Thyroid gland (tissue), 4 donors: ENCODE data around the gene WDR86. TPM values are rescaled to one million over a fixed set of nuclear protein-coding genes. Genes with fewer than 3 reads are reported as not detected.
A peak's percentile ranks its signal among the peaks of the same experiment; 100 is the strongest.

ENCODE experiments used
- DNase-seq, 2 donors: peaks; one replicate each; pipeline ENCODE4 v3.0.0-alpha.2; 2019
- H3K27ac ChIP-seq, 3 donors: fragments of 200-600 bp; sonication (generic); 1 replicate in 2 of 3; 2 replicates in 1 of 3; pipeline ENCODE4 v1.5.1; 2016 to 2019; ENCODE audit warnings: mild to moderate bottlenecking in 1 of 3, moderate library complexity in 1 of 3
- H3K27me3 ChIP-seq: fragments of 200-600 bp; sonication (generic); one replicate; pipeline ENCODE4 v1.5.1; 2019
- H3K36me3 ChIP-seq, 2 donors: fragments of 200-600 bp; sonication (generic); one replicate each; pipeline ENCODE4 v1.5.1; 2016 to 2019
- H3K4me1 ChIP-seq, 2 donors: fragments of 200-600 bp; sonication (generic); one replicate each; pipeline ENCODE4 v1.5.1; 2017 to 2019
- H3K4me3 ChIP-seq, 3 donors: fragments of 200-600 bp; sonication (generic); replicated peaks in 1 of 3; 1 replicate in 2 of 3; 2 replicates in 1 of 3; pipeline ENCODE4 v1.5.1; 2016; ENCODE audit warnings: mild to moderate bottlenecking in 1 of 3
- H3K9me3 ChIP-seq: fragments of 200-600 bp; sonication (generic); one replicate; pipeline ENCODE4 v1.5.1; 2017
- POLR2A ChIP-seq, 2 donors: fragments of 450-650 bp; IDR thresholded peaks; one replicate each; pipeline ENCODE4 v1.6.1; 2017; ENCODE audit warnings: antibody characterized with exemption in 2 of 2, mild to moderate bottlenecking in 2 of 2, moderate library complexity in 1 of 2
- WGBS, 2 donors: methylation state at CpG; one replicate each; pipeline ENCODE4 v1.1.5; 2017; 5-methylcytosine and 5-hydroxymethylcytosine counted together
- intact Hi-C: fragments of 100-400 bp; cut with DNase I; formaldehyde crosslinking; loops from one replicate; pipeline ENCODE4 v1.15.1; 2023
- total RNA-seq, 4 donors: library from RNA; depleted of rRNA; stranded (reverse); fragments of >200 nt; gene quantifications; one replicate each; pipeline ENCODE4 v1.2.3, GENCODE V29; 2016
- TF ChIP-seq, protein P1 (sequence below), 6 experiments: fragments of 200-600 bp in 3 of 6; fragments of 450-650 bp in 3 of 6; sonication (generic) in 3 of 6; IDR thresholded peaks; one replicate each; pipeline ENCODE4 v1.5.1; 2016 to 2019; ENCODE audit warnings: antibody characterized with exemption in 6 of 6, mild to moderate bottlenecking in 2 of 6, inconsistent platforms in 1 of 6, moderate library complexity in 1 of 6

Gene WDR86
- total RNA-seq, 4 donors from 2014 or later, result 99.5 to 203 (median 142) TPM

DNA sequence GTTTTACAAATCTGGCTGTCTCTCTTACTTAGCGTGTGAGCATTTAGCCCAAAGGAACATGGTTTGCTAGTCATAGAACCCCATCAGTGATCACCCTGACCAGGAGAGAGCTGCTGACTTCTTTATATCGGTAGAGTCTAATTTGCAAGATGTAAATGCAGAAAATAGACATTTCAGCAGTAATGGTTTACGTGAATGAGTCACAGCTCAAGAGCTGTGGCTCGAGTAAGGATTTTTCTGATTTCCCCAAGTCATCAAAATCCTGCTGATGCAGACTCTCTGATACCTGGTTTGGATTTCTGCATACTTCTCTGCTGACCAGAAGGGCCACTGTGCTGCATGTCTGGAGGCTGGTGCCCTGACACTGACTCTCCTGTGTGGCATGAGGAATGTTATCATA is 42.6 kb downstream of the WDR86 start:
- 87 to 90% methylated on average over 4 of the region's 4 CpGs for WGBS, 2 donors
- intact Hi-C loops, result no loop called here
- Histone ChIP-seq H3K27me3 (no peaks in the 10 kb centered on the region), H3K4me1 (peaks cover 3 to 5% of the 10 kb centered on the region in 2 donors), H3K36me3 (peaks cover 9 to 15% of the 10 kb centered on the region in 2 donors), H3K27ac (no peak overlapping the region), H3K9me3 (no peaks in the 10 kb centered on the region), H3K4me3 (no peak overlapping the region)
- no peak for TF ChIP-seq POLR2A (IDR thresholded peaks at IDR 0.05)
- TF ChIP-seq, protein P1, sequence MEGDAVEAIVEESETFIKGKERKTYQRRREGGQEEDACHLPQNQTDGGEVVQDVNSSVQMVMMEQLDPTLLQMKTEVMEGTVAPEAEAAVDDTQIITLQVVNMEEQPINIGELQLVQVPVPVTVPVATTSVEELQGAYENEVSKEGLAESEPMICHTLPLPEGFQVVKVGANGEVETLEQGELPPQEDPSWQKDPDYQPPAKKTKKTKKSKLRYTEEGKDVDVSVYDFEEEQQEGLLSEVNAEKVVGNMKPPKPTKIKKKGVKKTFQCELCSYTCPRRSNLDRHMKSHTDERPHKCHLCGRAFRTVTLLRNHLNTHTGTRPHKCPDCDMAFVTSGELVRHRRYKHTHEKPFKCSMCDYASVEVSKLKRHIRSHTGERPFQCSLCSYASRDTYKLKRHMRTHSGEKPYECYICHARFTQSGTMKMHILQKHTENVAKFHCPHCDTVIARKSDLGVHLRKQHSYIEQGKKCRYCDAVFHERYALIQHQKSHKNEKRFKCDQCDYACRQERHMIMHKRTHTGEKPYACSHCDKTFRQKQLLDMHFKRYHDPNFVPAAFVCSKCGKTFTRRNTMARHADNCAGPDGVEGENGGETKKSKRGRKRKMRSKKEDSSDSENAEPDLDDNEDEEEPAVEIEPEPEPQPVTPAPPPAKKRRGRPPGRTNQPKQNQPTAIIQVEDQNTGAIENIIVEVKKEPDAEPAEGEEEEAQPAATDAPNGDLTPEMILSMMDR (IDR thresholded peaks at IDR 0.05), result no peak
- DNase-seq, result no peak

DNA sequence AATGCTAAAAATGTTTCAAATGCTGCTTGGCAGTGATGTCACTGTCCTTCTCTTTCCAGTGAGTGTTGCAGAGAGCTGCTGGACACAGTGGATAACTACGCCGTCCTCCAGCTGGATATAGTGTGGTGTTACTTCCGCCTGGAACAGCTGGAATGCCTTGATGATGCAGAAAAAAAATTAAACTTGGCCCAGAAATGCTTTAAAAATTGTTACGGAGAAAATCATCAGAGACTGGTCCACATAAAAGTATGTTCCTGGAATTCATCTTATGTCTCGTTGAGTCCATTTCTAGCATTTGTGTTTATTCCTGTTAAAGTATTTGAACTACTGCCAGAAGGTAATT is 43.0 kb downstream of the WDR86 start:
- TF ChIP-seq POLR2A (IDR thresholded peaks at IDR 0.05), result no peak
- TF ChIP-seq, protein P1 (IDR thresholded peaks at IDR 0.05), result no peak
- H3K36me3 ChIP-seq, result peaks cover 11 to 18% of the 10 kb centered on the region in 2 donors
- no peak for DNase-seq
- 60 to 80% methylated on average over 5 of the region's 5 CpGs for WGBS, 2 donors
- H3K27me3 ChIP-seq, result no peaks in the 10 kb centered on the region
- intact Hi-C loops, result no loop called here
- H3K27ac ChIP-seq, result no peak overlapping the region
- H3K9me3 ChIP-seq, result no peaks in the 10 kb centered on the region
- peaks cover 3 to 5% of the 10 kb centered on the region in 2 donors for H3K4me1 ChIP-seq
- no peak overlapping the region for H3K4me3 ChIP-seq

DNA sequence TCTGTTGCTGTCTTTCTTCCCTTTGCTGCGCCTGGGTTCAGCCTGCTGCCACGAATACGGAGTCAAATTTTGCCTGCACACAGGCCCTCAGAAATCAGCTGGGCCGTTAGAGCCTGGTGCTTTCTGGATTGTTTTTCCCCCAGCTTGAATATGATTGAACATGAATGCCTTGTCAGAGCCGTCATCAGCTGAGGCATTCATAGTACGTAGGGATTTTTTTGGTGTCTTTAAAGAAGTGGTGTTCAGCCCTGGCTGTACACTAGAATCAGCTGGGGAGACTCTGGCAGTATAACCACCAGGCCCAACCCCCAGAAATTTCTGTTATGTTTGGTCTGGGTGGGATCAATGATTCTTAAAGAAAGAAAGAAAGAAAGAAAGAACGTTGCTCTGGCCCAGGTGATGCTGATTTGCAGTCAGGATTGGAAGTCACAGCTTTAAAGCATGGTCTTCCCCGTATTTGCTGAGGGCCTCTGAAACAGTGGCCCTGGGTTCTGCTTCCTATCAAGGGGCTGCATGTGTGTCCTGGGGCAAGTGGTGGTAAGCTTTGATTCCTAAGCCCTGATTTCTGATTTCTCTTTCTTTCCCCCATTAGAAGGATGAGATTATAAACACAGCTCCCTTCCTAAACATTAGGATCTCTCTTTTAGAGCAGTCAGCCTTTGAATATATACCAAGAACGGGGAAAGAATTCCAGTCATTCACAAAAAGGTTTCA is 43.5 kb downstream of the WDR86 start:
- peaks cover 5% of the 10 kb centered on the region in 2 donors for H3K4me1 ChIP-seq
- no peak overlapping the region for H3K4me3 ChIP-seq
- 87% methylated on average over 9 of the region's 9 CpGs for WGBS, 2 donors
- no peak overlapping the region for H3K27ac ChIP-seq
- no peaks in the 10 kb centered on the region for H3K9me3 ChIP-seq
- DNase-seq, result no peak
- no peak for TF ChIP-seq POLR2A (IDR thresholded peaks at IDR 0.05)
- TF ChIP-seq, protein P1 (IDR thresholded peaks at IDR 0.05), result no peak
- intact Hi-C loops, result no loop called here
- H3K36me3 ChIP-seq, result peaks cover 11 to 13% of the 10 kb centered on the region in 2 donors
- H3K27me3 ChIP-seq, result no peaks in the 10 kb centered on the region

DNA sequence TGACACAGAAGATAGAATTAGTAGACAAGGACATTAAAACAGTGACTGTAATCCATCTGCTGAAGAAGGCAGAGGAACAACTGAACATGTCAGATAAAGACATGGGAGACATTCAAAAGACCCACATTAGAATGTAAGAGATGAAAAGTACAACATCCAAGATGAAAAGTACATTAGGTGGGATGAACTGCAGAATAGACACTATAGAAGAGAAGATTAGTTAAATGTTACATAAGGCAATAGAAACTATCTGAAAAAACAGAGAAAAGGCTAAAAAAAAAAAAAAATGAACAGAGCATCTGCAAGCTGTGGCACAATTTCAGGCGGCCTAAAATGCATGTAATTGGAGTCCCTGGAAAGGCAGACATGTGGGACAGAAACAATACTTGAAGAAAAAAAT is 46.7 kb downstream of the WDR86 start:
- no peak for DNase-seq
- WGBS, 2 donors, result 98% methylated on average over 1 of the region's 1 CpG
- Histone ChIP-seq H3K27me3 (no peaks in the 10 kb centered on the region), H3K4me3 (no peak overlapping the region), H3K9me3 (no peaks in the 10 kb centered on the region), H3K27ac (no peak overlapping the region), H3K36me3 (peaks cover 19 to 20% of the 10 kb centered on the region in 2 donors), H3K4me1 (peaks cover 2 to 13% of the 10 kb centered on the region in 2 donors)
- intact Hi-C loops, result no loop called here
- TF ChIP-seq, protein P1 (IDR thresholded peaks at IDR 0.05), result no peak
- no peak for TF ChIP-seq POLR2A (IDR thresholded peaks at IDR 0.05)

DNA sequence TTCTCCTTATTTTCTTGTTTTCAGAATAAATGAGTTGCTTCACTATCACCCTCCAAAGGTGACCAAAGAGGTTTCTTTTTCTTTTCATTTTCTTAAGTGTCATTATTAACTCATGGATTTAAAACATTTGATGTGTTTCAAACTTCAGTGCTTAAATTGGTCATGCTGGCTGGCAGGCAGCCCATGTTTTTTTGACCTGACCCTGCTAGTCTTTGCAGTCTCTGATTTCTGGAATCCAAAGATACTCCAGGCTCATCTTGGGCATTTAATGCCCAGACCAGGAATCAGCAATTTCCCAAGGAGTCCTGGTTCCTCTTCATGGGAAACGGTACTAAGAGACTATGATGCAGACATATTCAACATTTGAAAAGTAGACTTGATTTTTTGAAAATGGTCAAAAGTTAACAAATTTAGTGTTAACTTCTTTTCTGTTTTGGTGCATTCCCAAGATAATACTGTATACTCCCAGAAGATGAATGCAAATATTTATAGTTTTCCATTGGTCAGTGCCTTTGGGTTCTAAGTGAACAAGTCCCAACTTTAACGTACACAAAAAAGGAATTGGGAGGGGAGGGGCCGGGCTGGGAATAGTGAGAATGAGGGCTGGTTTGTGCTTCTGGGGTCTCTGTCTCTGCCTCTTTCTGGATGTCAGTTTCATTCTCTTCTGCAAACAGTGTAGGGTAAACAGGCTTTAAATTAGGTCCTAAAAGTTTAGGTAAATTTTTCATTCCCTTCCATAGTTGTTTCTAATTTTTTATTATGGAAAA is 48.5 kb downstream of the WDR86 start:
- WGBS, 2 donors, result 80 to 84% methylated on average over 3 of the region's 3 CpGs
- intact Hi-C loops, result no loop called here
- Histone ChIP-seq H3K9me3 (no peaks in the 10 kb centered on the region), H3K27me3 (no peaks in the 10 kb centered on the region), H3K36me3 (peaks cover 31 to 35% of the 10 kb centered on the region in 2 donors), H3K4me3 (no peak overlapping the region), H3K27ac (no peak overlapping the region), H3K4me1 (peaks cover 3 to 16% of the 10 kb centered on the region in 2 donors)
- TF ChIP-seq POLR2A (IDR thresholded peaks at IDR 0.05), result no peak
- TF ChIP-seq, protein P1 (IDR thresholded peaks at IDR 0.05), result no peak
- peak; percentile 72 to 75 for DNase-seq
